LNCaP clone FGC (cell line): ENCODE data around the gene ANKHD1.

Experiments used
- DNase-seq: peaks from one replicate; pipeline ENCODE4 v3.0.0-alpha.2; 2011; ENCODE audit warnings: low read depth
- H3K4me3 ChIP-seq: 2 replicates; pipeline ENCODE4 v1.5.1; 2011; ENCODE audit warnings: mild to moderate bottlenecking, low read depth, low read length, control low read depth
- CTCF ChIP-seq: IDR thresholded peaks from 2 replicates; pipeline ENCODE4 v1.5.1; 2012; ENCODE audit warnings: mild to moderate bottlenecking; ENCODE audit not compliant: control insufficient read depth, insufficient read depth; ENCODE audit errors: extremely low read depth

ANKHD1 gene

GRCh38 chr5:140401362-140402257 is at the start of gene ANKHD1:
ANKHD1 (plus strand) TSS chr5:140401833; CDS start chr5:140401968, 135 bp downstream.
- DNase-seq = peak; percentile 100
- TF ChIP-seq CTCF = no peak
- H3K4me3 ChIP-seq = peak within 1 kb of the TSS; percentile 98

DNA sequence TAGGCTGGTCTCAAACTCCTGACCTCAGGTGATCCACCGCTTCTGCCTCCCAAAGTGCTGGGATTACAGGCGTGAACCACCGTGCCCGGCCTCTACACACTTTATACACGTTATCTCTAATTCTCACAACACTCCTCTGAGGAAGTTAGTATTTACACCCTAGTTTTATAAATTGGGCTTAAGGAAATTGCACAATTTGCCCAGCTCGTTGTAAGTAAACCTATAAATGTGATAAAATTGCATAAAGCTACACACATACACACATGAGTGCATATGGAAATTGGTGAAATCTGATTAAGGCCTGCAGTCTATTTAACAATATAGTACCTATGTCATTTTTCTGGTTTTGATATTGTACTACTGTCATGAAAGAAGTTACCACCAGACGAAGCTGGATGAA is 46.1 kb upstream of the ANKHD1 start:
- no peak for TF ChIP-seq CTCF
- DNase-seq = no peak
- no peak overlapping the region for H3K4me3 ChIP-seq

- TF ChIP-seq CTCF = no peak
- DNase-seq = no peak
- no peak overlapping the region for H3K4me3 ChIP-seq
Measured at GRCh38 chr5:140356853-140357725, 44.5 kb upstream of the ANKHD1 start.

DNA sequence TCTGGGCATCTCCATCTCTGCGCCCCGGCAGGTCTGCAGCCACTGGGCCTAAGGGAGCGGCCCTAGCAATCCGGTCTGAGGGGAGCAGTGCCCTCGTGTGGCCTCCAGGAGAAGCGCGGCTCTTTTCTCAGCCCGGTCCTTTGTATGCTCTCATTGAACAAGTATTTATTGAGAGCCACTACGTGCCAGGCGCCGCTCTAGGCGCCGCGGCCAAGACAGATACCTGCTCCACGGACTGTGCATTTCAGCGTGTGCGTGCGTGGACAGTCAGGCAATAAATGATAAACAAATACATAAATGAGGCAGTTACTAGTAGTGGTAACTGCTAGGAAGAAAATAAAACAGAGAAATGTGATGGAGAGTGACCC is 43.9 kb upstream of the ANKHD1 start:
- peak; percentile 93 for TF ChIP-seq CTCF
- peak; percentile 77 for DNase-seq
- H3K4me3 ChIP-seq = no peak overlapping the region

DNA sequence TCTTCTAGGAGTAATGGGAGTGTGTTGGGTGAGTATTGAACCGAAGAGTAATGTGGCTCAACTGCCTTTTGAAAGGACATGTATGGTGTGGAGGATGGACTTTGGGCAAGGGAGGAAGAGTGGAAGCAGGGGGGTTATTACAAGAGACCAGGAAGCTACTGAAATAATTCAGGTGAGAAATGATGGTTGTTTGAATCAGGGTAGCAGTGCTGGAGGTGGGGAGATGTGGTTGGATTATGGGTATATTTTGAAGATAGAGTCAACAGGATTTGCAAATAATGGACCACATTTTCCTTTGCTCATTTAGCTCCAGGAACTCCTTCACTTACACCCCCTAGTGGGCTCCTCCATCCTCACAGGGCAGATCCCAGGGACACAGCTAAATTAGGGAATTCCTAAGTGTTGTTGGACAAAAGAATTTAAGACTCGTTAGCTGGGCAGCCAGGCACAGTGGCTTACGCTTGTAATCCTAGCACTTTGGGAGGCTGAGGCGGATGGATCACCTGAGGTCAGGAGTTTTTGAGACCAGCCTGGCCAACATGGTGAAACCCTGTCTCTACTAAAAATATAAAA is 42.8 kb upstream of the ANKHD1 start:
- TF ChIP-seq CTCF = peak; percentile 38; the same call in 1 of the 2 replicates
- no peak for DNase-seq
- H3K4me3 ChIP-seq = no peak overlapping the region

DNA sequence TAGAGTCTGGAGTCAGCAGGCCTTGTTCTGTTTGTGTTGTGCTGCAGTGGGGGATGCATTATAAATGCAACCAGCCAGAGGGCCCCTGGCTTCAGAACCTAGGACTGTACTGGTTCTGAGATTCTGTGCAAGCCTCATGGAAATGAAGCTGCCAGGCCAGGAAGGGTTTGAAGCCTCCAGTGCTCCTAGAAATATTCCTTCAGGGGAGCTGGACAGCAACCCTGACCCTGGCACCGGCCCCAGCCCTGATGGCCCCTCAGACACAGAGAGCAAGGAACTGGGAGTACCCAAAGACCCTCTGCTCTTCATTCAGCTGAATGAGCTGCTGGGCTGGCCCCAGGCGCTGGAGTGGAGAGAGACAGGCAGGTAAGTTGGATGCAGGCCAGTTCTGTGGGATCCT is 41.5 kb upstream of the ANKHD1 start, which contains the start of gene SLC4A9:
Gene SLC4A9 (plus strand): TSS at position 94 of the 400 bp plus-strand sequence. CDS start 43 bp downstream, at position 137.
- no peak for DNase-seq
- H3K4me3 ChIP-seq = no peak within 1 kb of the TSS
- no peak for TF ChIP-seq CTCF
